HCT116 (cell line): ENCODE results near the gene TFF3.

Experiments used
- CTCF ChIP-seq, 3 experiments: fragments of 200-600 bp in 1 of 3; sonication (generic) in 1 of 3; IDR thresholded peaks in 2 of 3; conservative IDR thresholded peaks in 1 of 3; 2 replicates each; pipeline ENCODE4 v1.5.1; 2012 to 2017; ENCODE audit warnings: low read depth in 2 of 3, low read length in 2 of 3, antibody characterized with exemption in 1 of 3, borderline replicate concordance in 1 of 3, control low read depth in 1 of 3, mild to moderate bottlenecking in 1 of 3, mixed read lengths in 1 of 3, mixed run types in 1 of 3, moderate library complexity in 1 of 3; ENCODE audit not compliant: insufficient read depth in 1 of 3
- EZH2 ChIP-seq: fragments of 200-600 bp; sonication (generic); IDR thresholded peaks from 2 replicates; pipeline ENCODE4 v1.6.1; 2017; ENCODE audit warnings: antibody characterized with exemption, mixed run types
- EZH2phosphoT487 ChIP-seq: fragments of 200-600 bp; IDR thresholded peaks from 2 replicates; pipeline ENCODE4 v1.6.1; 2018; ENCODE audit warnings: antibody characterized with exemption, borderline replicate concordance
- POLR2A ChIP-seq: IDR thresholded peaks from 2 replicates; pipeline ENCODE4 v1.7.0; 2011; ENCODE audit warnings: borderline replicate concordance; ENCODE audit not compliant: insufficient read depth, insufficient read length; ENCODE audit errors: extremely low read depth
- POLR2AphosphoS5 ChIP-seq: IDR thresholded peaks from 2 replicates; pipeline ENCODE4 v1.6.1; 2011; ENCODE audit warnings: mild to moderate bottlenecking, low read depth, low read length, moderate library complexity
- REST ChIP-seq: IDR thresholded peaks from 2 replicates; pipeline ENCODE4 v1.6.1; 2012; ENCODE audit warnings: low read depth
- SP1 ChIP-seq: IDR thresholded peaks from 2 replicates; pipeline ENCODE4 v1.6.1; 2012; ENCODE audit warnings: low read depth
- YY1 ChIP-seq: IDR thresholded peaks from 2 replicates; pipeline ENCODE4 v1.6.1; 2011; ENCODE audit warnings: low read length, low read depth, moderate library complexity, mild to moderate bottlenecking; ENCODE audit not compliant: insufficient replicate concordance; ENCODE audit errors: extremely low read depth
- ZFX ChIP-seq: fragments of 450-650 bp; IDR thresholded peaks from 2 replicates; pipeline ENCODE4 v1.6.1; 2017

DNA sequence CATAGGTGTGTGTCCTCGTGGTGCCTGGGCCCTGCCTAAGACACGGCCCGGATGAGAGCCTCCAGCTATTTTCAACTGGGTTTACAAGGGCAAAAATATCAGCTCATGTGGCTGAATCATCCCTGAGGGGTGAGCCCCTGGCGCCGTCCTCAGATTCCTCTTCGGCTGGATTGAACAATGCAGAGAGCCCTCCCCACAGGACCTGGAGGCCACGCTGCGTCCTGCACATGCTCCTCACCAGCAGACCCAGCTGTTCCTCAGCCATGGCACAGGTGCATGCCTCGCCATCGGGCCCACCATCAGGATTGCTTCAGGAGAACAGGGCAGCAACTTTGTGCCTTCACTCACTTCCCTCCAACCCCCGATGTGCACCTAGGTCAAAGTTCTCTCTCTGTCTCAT is 35.3 kb downstream of the TFF3 start:
- no peak for TF ChIP-seq ZFX
- no peak for TF ChIP-seq POLR2A
- no peak for TF ChIP-seq CTCF (IDR thresholded peaks at IDR 0.05 in 2 of 3, conservative IDR thresholded peaks at IDR 0.05 in 1 of 3; ENCODE audit: borderline replicate concordance in 1 of 3, insufficient read depth in 1 of 3, low read depth in 2 of 3, low read length in 2 of 3)
- TF ChIP-seq POLR2AphosphoS5: no peak
- no peak for TF ChIP-seq REST
- TF ChIP-seq YY1: no peak
- TF ChIP-seq EZH2phosphoT487: no peak
- no peak for TF ChIP-seq EZH2
- TF ChIP-seq SP1: no peak
